Vagina (tissue), 2 donors: ENCODE data around the gene GPR150. TPM values are rescaled to one million over a fixed set of nuclear protein-coding genes. Genes with fewer than 3 reads are reported as not detected.

Experiments used
- DNase-seq, 2 donors: peaks; one replicate each; pipeline ENCODE4 v3.0.0-alpha.2; 2017; ENCODE audit errors: extremely low spot score in 2 of 2
- H3K27ac ChIP-seq: fragments of 200-600 bp; sonication (generic); one replicate; pipeline ENCODE4 v1.5.1; 2019
- H3K27me3 ChIP-seq: fragments of 200-600 bp; sonication (generic); one replicate; pipeline ENCODE4 v1.5.1; 2019
- H3K36me3 ChIP-seq, 2 donors: fragments of 200-600 bp; sonication (generic); one replicate each; pipeline ENCODE4 v1.5.1; 2017 to 2019
- H3K4me1 ChIP-seq: fragments of 200-600 bp; sonication (generic); one replicate; pipeline ENCODE4 v1.5.1; 2019
- H3K4me3 ChIP-seq, 2 donors: fragments of 200-600 bp; sonication (generic); 1 replicate in 1 of 2; 2 replicates in 1 of 2; pipeline ENCODE4 v1.5.1; 2016 to 2019
- H3K9me3 ChIP-seq: fragments of 200-600 bp; sonication (generic); one replicate; pipeline ENCODE4 v1.5.1; 2019
- POLR2A ChIP-seq, 2 donors: fragments of 450-650 bp; IDR thresholded peaks; one replicate each; pipeline ENCODE4 v1.6.1; 2017; ENCODE audit warnings: antibody characterized with exemption in 2 of 2, mild to moderate bottlenecking in 2 of 2, moderate library complexity in 2 of 2
- POLR2AphosphoS5 ChIP-seq, 2 donors: sonication (generic); formaldehyde crosslinking; IDR thresholded peaks; one replicate each; pipeline ENCODE4 v1.9.0; 2017; ENCODE audit warnings: antibody characterized with exemption in 2 of 2, mild to moderate bottlenecking in 2 of 2, low read depth in 1 of 2; ENCODE audit not compliant: insufficient read depth in 1 of 2
- intact Hi-C: fragments of 100-400 bp; cut with DNase I; formaldehyde crosslinking; loops from one replicate; pipeline ENCODE4 v1.15.1; 2023
- total RNA-seq: library from RNA; depleted of rRNA; stranded (reverse); fragments of >200 nt; gene quantifications from one replicate; pipeline ENCODE4 v1.2.3, GENCODE V29; 2016
- TF ChIP-seq, protein P1 (sequence below), 3 experiments: fragments of 450-650 bp in 2 of 3; fragments of 200-600 bp in 1 of 3; sonication (generic) in 1 of 3; IDR thresholded peaks; one replicate each; pipeline ENCODE4 v1.5.1; 2017 to 2019; ENCODE audit warnings: antibody characterized with exemption in 3 of 3, mild to moderate bottlenecking in 2 of 3, moderate library complexity in 2 of 3

The GPR150 gene
- total RNA-seq, 1 donor from 2014 or later: 1.7 TPM

DNA sequence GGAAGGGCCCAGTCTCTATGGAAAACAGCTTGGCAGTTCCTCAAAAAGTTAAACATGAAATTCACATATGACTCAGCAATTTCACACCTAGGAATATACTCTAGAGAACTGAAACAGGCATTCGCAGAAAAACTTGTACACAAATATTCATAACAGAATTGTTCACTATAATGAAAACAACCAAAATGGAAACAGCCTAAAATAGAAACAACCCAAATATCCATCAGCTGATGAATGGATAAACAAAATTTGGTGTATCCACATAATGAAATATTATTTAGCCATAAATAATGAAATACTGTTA is 4.8 kb upstream of the GPR150 start:
- Histone ChIP-seq H3K36me3 (no peaks in the 10 kb centered on the region), H3K9me3 (no peaks in the 10 kb centered on the region), H3K4me3 (no peak overlapping the region), H3K4me1 (peaks cover 12% of the 10 kb centered on the region), H3K27me3 (no peaks in the 10 kb centered on the region), H3K27ac (no peak overlapping the region)
- no peak for DNase-seq
- intact Hi-C loops: no loop called here
- TF ChIP-seq POLR2A (IDR thresholded peaks at IDR 0.05) (no peak), POLR2AphosphoS5 (IDR thresholded peaks at IDR 0.05; ENCODE audit: insufficient read depth in 1 of 2, low read depth in 1 of 2) (no peak)
- TF ChIP-seq, protein P1, sequence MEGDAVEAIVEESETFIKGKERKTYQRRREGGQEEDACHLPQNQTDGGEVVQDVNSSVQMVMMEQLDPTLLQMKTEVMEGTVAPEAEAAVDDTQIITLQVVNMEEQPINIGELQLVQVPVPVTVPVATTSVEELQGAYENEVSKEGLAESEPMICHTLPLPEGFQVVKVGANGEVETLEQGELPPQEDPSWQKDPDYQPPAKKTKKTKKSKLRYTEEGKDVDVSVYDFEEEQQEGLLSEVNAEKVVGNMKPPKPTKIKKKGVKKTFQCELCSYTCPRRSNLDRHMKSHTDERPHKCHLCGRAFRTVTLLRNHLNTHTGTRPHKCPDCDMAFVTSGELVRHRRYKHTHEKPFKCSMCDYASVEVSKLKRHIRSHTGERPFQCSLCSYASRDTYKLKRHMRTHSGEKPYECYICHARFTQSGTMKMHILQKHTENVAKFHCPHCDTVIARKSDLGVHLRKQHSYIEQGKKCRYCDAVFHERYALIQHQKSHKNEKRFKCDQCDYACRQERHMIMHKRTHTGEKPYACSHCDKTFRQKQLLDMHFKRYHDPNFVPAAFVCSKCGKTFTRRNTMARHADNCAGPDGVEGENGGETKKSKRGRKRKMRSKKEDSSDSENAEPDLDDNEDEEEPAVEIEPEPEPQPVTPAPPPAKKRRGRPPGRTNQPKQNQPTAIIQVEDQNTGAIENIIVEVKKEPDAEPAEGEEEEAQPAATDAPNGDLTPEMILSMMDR (IDR thresholded peaks at IDR 0.05): no peak

DNA sequence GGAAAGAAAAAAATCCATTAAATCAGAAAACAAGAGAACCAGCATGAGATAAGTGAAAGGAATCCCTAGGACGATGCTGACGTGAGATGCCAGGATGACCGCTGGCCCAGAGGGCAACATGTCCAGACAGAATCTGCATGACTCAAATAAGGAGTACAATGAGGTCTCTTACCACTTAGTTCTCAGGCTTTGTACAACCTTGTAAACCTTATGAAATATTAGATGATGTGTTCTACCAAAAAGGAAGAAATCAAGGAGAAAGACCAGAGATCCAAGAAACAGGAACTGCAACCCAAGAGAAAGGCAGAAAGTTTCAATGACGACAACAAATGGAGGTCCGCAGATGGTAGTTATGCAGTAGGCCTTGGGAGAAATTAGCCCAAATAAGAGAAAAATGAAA is 2.8 kb upstream of the GPR150 start:
- intact Hi-C loops: no loop called here
- Histone ChIP-seq H3K36me3 (no peaks in the 10 kb centered on the region), H3K27me3 (no peaks in the 10 kb centered on the region), H3K4me1 (peaks cover 21% of the 10 kb centered on the region), H3K4me3 (no peak overlapping the region), H3K27ac (no peak overlapping the region), H3K9me3 (no peaks in the 10 kb centered on the region)
- TF ChIP-seq POLR2A (IDR thresholded peaks at IDR 0.05) (no peak), POLR2AphosphoS5 (IDR thresholded peaks at IDR 0.05; ENCODE audit: insufficient read depth in 1 of 2, low read depth in 1 of 2) (no peak)
- TF ChIP-seq, protein P1 (IDR thresholded peaks at IDR 0.05): no peak
- no peak for DNase-seq

DNA sequence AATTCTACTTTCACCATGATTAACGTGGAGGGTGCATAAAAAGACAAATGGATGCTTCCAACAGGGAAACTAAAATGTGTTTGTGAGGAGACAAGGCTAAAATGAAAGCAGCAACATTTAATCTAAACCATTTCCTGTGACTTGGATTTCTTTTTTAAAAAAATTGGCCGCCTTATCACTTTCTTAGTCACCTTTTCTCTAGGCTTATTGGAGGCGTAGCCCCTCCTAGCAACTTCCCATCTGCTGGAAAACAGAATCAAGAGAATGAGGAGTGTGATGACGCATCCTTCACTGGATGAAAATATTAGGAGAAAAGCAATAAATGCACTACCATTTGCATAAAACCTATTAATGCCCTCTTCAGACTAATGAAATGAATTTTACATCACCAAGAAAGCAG is 791 bp upstream of the GPR150 start:
- no peak for DNase-seq
- Histone ChIP-seq H3K27me3 (no peaks in the 10 kb centered on the region), H3K4me1 (peaks cover 21% of the 10 kb centered on the region), H3K36me3 (no peaks in the 10 kb centered on the region), H3K27ac (no peak overlapping the region), H3K4me3 (no peak overlapping the region), H3K9me3 (no peaks in the 10 kb centered on the region)
- TF ChIP-seq, protein P1 (IDR thresholded peaks at IDR 0.05): no peak
- TF ChIP-seq POLR2AphosphoS5 (IDR thresholded peaks at IDR 0.05; ENCODE audit: insufficient read depth in 1 of 2, low read depth in 1 of 2) (no peak), POLR2A (IDR thresholded peaks at IDR 0.05) (no peak)
- intact Hi-C loops: no loop called here

DNA sequence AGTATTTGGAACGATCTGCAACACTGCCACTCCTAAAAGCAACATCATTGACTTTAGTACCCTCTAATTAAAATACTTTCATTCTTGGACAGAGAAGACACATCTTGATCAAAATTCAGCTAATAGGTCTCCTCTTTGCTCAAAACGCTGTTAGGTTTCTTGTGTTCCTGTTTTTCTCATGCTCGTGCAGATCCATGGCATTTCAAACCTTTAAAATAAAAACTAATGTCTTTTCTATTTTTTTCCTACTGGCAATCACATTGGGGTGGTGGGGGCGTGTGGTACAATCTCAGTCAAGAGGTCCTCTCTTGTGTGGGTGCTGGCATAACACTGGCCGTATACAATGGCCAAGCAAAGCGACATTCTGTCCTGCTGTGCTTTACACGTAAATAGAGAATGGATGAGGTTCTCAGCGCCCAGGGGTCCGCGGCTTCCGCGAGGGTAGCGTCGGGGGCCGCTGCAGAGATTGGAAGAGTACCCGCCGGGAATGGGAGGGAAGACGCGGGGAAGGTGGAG is 315 bp upstream of the GPR150 start:
- Histone ChIP-seq H3K9me3 (no peaks in the 10 kb centered on the region), H3K27ac (no peak overlapping the region), H3K36me3 (no peaks in the 10 kb centered on the region), H3K4me1 (peaks cover 21% of the 10 kb centered on the region), H3K27me3 (no peaks in the 10 kb centered on the region), H3K4me3 (peak overlapping the region; percentile 56 to 66)
- intact Hi-C loops: loop anchor here (10.0 kb wide), 1 partner anchor 65 kb away; the partner anchor contains the start of genes ARSK and SKIC3
- TF ChIP-seq, protein P1 (IDR thresholded peaks at IDR 0.05): no peak
- TF ChIP-seq POLR2A (IDR thresholded peaks at IDR 0.05) (no peak), POLR2AphosphoS5 (IDR thresholded peaks at IDR 0.05; ENCODE audit: insufficient read depth in 1 of 2, low read depth in 1 of 2) (no peak)
- no peak for DNase-seq

DNA sequence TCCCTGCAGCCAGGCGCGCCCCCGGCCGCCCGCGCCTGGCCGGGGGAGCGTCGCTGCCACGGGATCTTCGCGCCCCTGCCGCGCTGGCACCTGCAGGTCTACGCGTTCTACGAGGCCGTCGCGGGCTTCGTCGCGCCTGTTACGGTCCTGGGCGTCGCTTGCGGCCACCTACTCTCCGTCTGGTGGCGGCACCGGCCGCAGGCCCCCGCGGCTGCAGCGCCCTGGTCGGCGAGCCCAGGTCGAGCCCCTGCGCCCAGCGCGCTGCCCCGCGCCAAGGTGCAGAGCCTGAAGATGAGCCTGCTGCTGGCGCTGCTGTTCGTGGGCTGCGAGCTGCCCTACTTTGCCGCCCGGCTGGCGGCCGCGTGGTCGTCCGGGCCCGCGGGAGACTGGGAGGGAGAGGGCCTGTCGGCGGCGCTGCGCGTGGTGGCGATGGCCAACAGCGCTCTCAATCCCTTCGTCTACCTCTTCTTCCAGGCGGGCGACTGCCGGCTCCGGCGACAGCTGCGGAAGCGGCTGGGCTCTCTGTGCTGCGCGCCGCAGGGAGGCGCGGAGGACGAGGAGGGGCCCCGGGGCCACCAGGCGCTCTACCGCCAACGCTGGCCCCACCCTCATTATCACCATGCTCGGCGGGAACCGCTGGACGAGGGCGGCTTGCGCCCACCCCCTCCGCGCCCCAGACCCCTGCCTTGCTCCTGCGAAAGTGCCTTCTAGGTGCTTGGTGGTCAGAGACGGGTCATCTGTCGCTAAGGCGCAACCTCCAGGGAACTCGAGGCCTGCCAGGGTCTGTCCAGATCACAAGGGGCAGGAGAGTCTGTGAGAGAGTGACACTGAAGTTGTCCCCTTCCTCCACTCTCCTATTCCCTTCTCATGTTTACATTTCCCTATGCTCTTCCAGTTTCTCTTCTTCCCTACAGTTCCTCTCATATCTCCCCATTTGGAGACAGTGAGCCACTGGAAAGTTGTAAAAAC is 1.3 kb downstream of the GPR150 start:
- Histone ChIP-seq H3K27ac (peak overlapping the region; percentile 19), H3K9me3 (no peaks in the 10 kb centered on the region), H3K36me3 (no peaks in the 10 kb centered on the region), H3K4me3 (peak overlapping the region; percentile 56 to 66), H3K27me3 (no peaks in the 10 kb centered on the region), H3K4me1 (peaks cover 21% of the 10 kb centered on the region)
- DNase-seq: no peak
- TF ChIP-seq, protein P1 (IDR thresholded peaks at IDR 0.05): no peak
- peak in 1 of 2 donors; percentile 42 for TF ChIP-seq POLR2AphosphoS5 (IDR thresholded peaks at IDR 0.05; ENCODE audit: insufficient read depth in 1 of 2, low read depth in 1 of 2)
- no peak for TF ChIP-seq POLR2A (IDR thresholded peaks at IDR 0.05)
- intact Hi-C loops: loop anchor here (10.0 kb wide), 1 partner anchor 66 kb away; the partner anchor contains the start of genes ARSK and SKIC3
